Neural cell (in vitro differentiated cells): ENCODE measurements around the gene PARL. TPM values are rescaled to one million over a fixed set of nuclear protein-coding genes. Genes with fewer than 3 reads are reported as not detected.

Experiments
- H2AFZ ChIP-seq: fragments of 200-600, 300-800 bp; sonication (generic), shearing (Covaris generic); 2 replicates; pipeline ENCODE4 v1.6.0; 2014; ENCODE audit warnings: low read depth, mild to moderate bottlenecking, antibody characterized with exemption, low read length, moderate library complexity
- H3F3A ChIP-seq: fragments of 200-600 bp; shearing (Covaris generic); 2 replicates; pipeline ENCODE4 v1.6.1; 2016; ENCODE audit warnings: mild to moderate bottlenecking, moderate library complexity, mixed read lengths, antibody characterized with exemption, low read length; ENCODE audit not compliant: insufficient read depth, poor library complexity, severe bottlenecking
- H3K27ac ChIP-seq: fragments of 200-600, 300-800 bp; sonication (generic), shearing (Covaris generic); 2 replicates; pipeline ENCODE4 v1.5.1; 2014; ENCODE audit warnings: mild to moderate bottlenecking, low read length, moderate library complexity
- H3K27me3 ChIP-seq: fragments of 300-800, 200-600 bp; sonication (generic), shearing (Covaris generic); 2 replicates; pipeline ENCODE4 v1.6.0; 2014; ENCODE audit warnings: mild to moderate bottlenecking, low read depth, low read length, moderate library complexity; ENCODE audit not compliant: insufficient read depth
- H3K36me3 ChIP-seq: fragments of 300-800, 200-600 bp; sonication (generic), shearing (Covaris generic); 2 replicates; pipeline ENCODE4 v1.5.1; 2014; ENCODE audit warnings: mild to moderate bottlenecking, antibody characterized with exemption, low read length, moderate library complexity; ENCODE audit not compliant: insufficient read depth
- H3K4me2 ChIP-seq: fragments of 300-800, 200-600 bp; sonication (generic), shearing (Covaris generic); 2 replicates; pipeline ENCODE4 v1.6.0; 2014; ENCODE audit warnings: mild to moderate bottlenecking, low read length
- H3K4me3 ChIP-seq: fragments of 300-800, 200-600 bp; sonication (generic), shearing (Covaris generic); 2 replicates; pipeline ENCODE4 v1.5.1; 2014; ENCODE audit warnings: mild to moderate bottlenecking, low read length, moderate library complexity
- H3K79me2 ChIP-seq: fragments of 200-600 bp; shearing (Covaris generic); replicated peaks from 2 replicates; pipeline ENCODE4 v1.6.0; 2014; ENCODE audit warnings: mild to moderate bottlenecking, low read length, moderate library complexity; ENCODE audit not compliant: insufficient read depth
- H3K9ac ChIP-seq: fragments of 300-800, 200-600 bp; sonication (generic), shearing (Covaris generic); 2 replicates; pipeline ENCODE4 v1.6.1; 2016; ENCODE audit warnings: mild to moderate bottlenecking, low read length, mixed read lengths
- H3K9me2 ChIP-seq: fragments of 200-600 bp; shearing (Covaris generic); 2 replicates; pipeline ENCODE4 v1.6.1; 2016; ENCODE audit warnings: mild to moderate bottlenecking, low read length, mixed read lengths; ENCODE audit not compliant: insufficient read depth
- H3K9me3 ChIP-seq: fragments of 200-600, 300-800 bp; sonication (generic), shearing (Covaris generic); 2 replicates; pipeline ENCODE4 v1.6.1; 2016; ENCODE audit warnings: mild to moderate bottlenecking, mixed run types, low read length, moderate library complexity, mixed read lengths
- H4K20me1 ChIP-seq: fragments of 200-600 bp; shearing (Covaris generic); 2 replicates; pipeline ENCODE4 v1.6.1; 2016; ENCODE audit warnings: mild to moderate bottlenecking, mixed run types; ENCODE audit not compliant: insufficient read depth
- CTCF ChIP-seq: fragments of 450-650 bp; IDR thresholded peaks from 2 replicates; pipeline ENCODE4 v1.5.1; 2014; ENCODE audit warnings: antibody characterized with exemption, mild to moderate bottlenecking, moderate library complexity; ENCODE audit not compliant: poor library complexity, severe bottlenecking
- EP300 ChIP-seq: fragments of 450-650 bp; conservative IDR thresholded peaks from 2 replicates; pipeline ENCODE4 v1.6.1; 2014; ENCODE audit warnings: antibody characterized with exemption, mild to moderate bottlenecking, moderate library complexity; ENCODE audit not compliant: poor library complexity, severe bottlenecking
- EZH2 ChIP-seq: fragments of 200-600, 300-800 bp; shearing (Covaris generic), sonication (generic); IDR thresholded peaks from 2 replicates; pipeline ENCODE4 v1.6.1; 2014; ENCODE audit warnings: antibody characterized with exemption, low read length, borderline replicate concordance, mild to moderate bottlenecking; ENCODE audit not compliant: insufficient read depth, poor library complexity, severe bottlenecking
- MXI1 ChIP-seq: fragments of 450-650 bp; conservative IDR thresholded peaks from 2 replicates; pipeline ENCODE4 v1.6.1; 2014; ENCODE audit warnings: antibody characterized with exemption, mild to moderate bottlenecking; ENCODE audit not compliant: poor library complexity, severe bottlenecking
- POLR2AphosphoS5 ChIP-seq: IDR thresholded peaks from 2 replicates; pipeline ENCODE4 v1.6.1; 2012
- RAD21 ChIP-seq: fragments of 450-650 bp; conservative IDR thresholded peaks from 2 replicates; pipeline ENCODE4 v1.6.1; 2014; ENCODE audit warnings: antibody characterized with exemption, mild to moderate bottlenecking, moderate library complexity
- REST ChIP-seq: IDR thresholded peaks from 2 replicates; pipeline ENCODE4 v1.6.1; 2012; ENCODE audit warnings: borderline replicate concordance
- SMC3 ChIP-seq: fragments of 450-650 bp; conservative IDR thresholded peaks from 2 replicates; pipeline ENCODE4 v1.6.1; 2014; ENCODE audit warnings: antibody characterized with exemption, mild to moderate bottlenecking, moderate library complexity; ENCODE audit not compliant: poor library complexity
- TAF1 ChIP-seq: IDR thresholded peaks from 2 replicates; pipeline ENCODE4 v1.6.1; 2012; ENCODE audit warnings: low read depth
- polyA plus RNA-seq: library from polyadenylated mRNA; depleted of rRNA; stranded (reverse); fragments of >200 nt; gene quantifications from 2 replicates; pipeline ENCODE4 v1.2.3, GENCODE V29; 2014

PARL gene
- polyA plus RNA-seq, 1 donor from 2014 or later = 59.2 TPM

- no peaks in the 10 kb centered on the region for H3K9me2 ChIP-seq
- TF ChIP-seq MXI1 (no peak), REST (no peak), TAF1 (no peak), EZH2 (no peak), POLR2AphosphoS5 (no peak), RAD21 (no peak), EP300 (no peak), SMC3 (no peak), CTCF (no peak)
- H4K20me1 ChIP-seq = no peaks in the 10 kb centered on the region
- H3K9ac ChIP-seq = no peak overlapping the region
- no peaks in the 10 kb centered on the region for H3K9me3 ChIP-seq
- H3K36me3 ChIP-seq = no peaks in the 10 kb centered on the region
- no peak overlapping the region for H3K27ac ChIP-seq
- no peak overlapping the region for H2AFZ ChIP-seq
- no peaks in the 10 kb centered on the region for H3F3A ChIP-seq
- no peaks in the 10 kb centered on the region for H3K79me2 ChIP-seq
- peaks cover 5% of the 10 kb centered on the region for H3K27me3 ChIP-seq
- H3K4me2 ChIP-seq = no peak overlapping the region
- H3K4me3 ChIP-seq = no peak overlapping the region
Measured at GRCh38 chr3:183818706-183819624, 65.7 kb downstream of the PARL start.

- Histone ChIP-seq H3K4me2 (no peak overlapping the region), H3K4me3 (no peak overlapping the region), H3K27me3 (no peaks in the 10 kb centered on the region), H3K9me3 (no peaks in the 10 kb centered on the region), H3K9me2 (no peaks in the 10 kb centered on the region), H3K27ac (no peak overlapping the region), H3F3A (no peaks in the 10 kb centered on the region), H2AFZ (no peak overlapping the region), H3K9ac (no peak overlapping the region), H3K79me2 (no peaks in the 10 kb centered on the region), H3K36me3 (no peaks in the 10 kb centered on the region), H4K20me1 (no peaks in the 10 kb centered on the region)
- TF ChIP-seq POLR2AphosphoS5 (no peak), EP300 (no peak), SMC3 (no peak), TAF1 (no peak), EZH2 (no peak), MXI1 (no peak), REST (no peak), RAD21 (no peak), CTCF (no peak)
Measured at GRCh38 chr3:183818041-183818620, 66.5 kb downstream of the PARL start.
